Measurements from ENCODE around the gene ZCWPW1. TPM values are rescaled to one million over a fixed set of nuclear protein-coding genes. Genes with fewer than 3 reads are reported as not detected.
"Not testable (repeated sequence)": the region's sequence is repeated elsewhere in the genome, so short reads cannot be mapped to it uniquely, and the experiment has no call there.

Gene ZCWPW1
- total and polyA plus RNA-seq, 2 experiments from 2014 or later: 7.9 to 13.0 TPM

- DNase-seq (ENCODE audit: low read depth in 1 of 2, low spot score in 1 of 2): peak in 1 of 2 donors; percentile 62
Observed at GRCh38 chr7:100446040-100446439, 17.5 kb upstream of the ZCWPW1 start.

GRCh38 chr7:100444311-100445278, 16.1 kb upstream of the ZCWPW1 start:
- Histone ChIP-seq H3K4me3 (no peak overlapping the region), H3K36me3 (no peaks in the 10 kb centered on the region), H3K27me3 (no peaks in the 10 kb centered on the region), H3K27ac (peak overlapping the region; percentile 64), H3K4me1 (ENCODE audit: low read depth) (peaks cover 2% of the 10 kb centered on the region), H3K9me3 (ENCODE audit: low read depth) (no peaks in the 10 kb centered on the region)
- peak in 1 of 2 donors; percentile 72 for DNase-seq (ENCODE audit: low read depth in 1 of 2, low spot score in 1 of 2)
- TF ChIP-seq CTCF (IDR thresholded peaks at IDR 0.05; ENCODE audit: low read depth, low read length): no peak

More at GRCh38 chr7:100446040-100446439, 17.5 kb upstream of the ZCWPW1 start:
- Histone ChIP-seq H3K27ac (no peak overlapping the region), H3K9me3 (ENCODE audit: low read depth) (no peaks in the 10 kb centered on the region), H3K27me3 (no peaks in the 10 kb centered on the region), H3K4me1 (ENCODE audit: low read depth) (peaks cover 2% of the 10 kb centered on the region), H3K4me3 (no peak overlapping the region), H3K36me3 (no peaks in the 10 kb centered on the region)
- no peak for TF ChIP-seq CTCF (IDR thresholded peaks at IDR 0.05; ENCODE audit: low read depth, low read length)

GRCh38 chr7:100443096-100443840, 14.8 kb upstream of the ZCWPW1 start:
- DNase-seq (ENCODE audit: low read depth in 1 of 2, low spot score in 1 of 2): no peak
- Histone ChIP-seq H3K9me3 (ENCODE audit: low read depth) (no peaks in the 10 kb centered on the region), H3K4me3 (no peak overlapping the region), H3K4me1 (ENCODE audit: low read depth) (peaks cover 2% of the 10 kb centered on the region), H3K27ac (no peak overlapping the region), H3K36me3 (no peaks in the 10 kb centered on the region), H3K27me3 (no peaks in the 10 kb centered on the region)
- no peak for TF ChIP-seq CTCF (IDR thresholded peaks at IDR 0.05; ENCODE audit: low read depth, low read length)

- Histone ChIP-seq H3K4me3 (no peak overlapping the region), H3K27ac (no peak overlapping the region), H3K4me1 (ENCODE audit: low read depth) (peaks cover 2% of the 10 kb centered on the region), H3K27me3 (no peaks in the 10 kb centered on the region), H3K36me3 (no peaks in the 10 kb centered on the region), H3K9me3 (ENCODE audit: low read depth) (no peaks in the 10 kb centered on the region)
- TF ChIP-seq CTCF (IDR thresholded peaks at IDR 0.05; ENCODE audit: low read depth, low read length): no peak
- no peak for DNase-seq (ENCODE audit: low read depth in 1 of 2, low spot score in 1 of 2)
Observed at GRCh38 chr7:100441641-100442535, 13.4 kb upstream of the ZCWPW1 start.

GRCh38 chr7:100439244-100439643, 10.7 kb upstream of the ZCWPW1 start:
- H3K27ac ChIP-seq; DNase-seq (ENCODE audit: low read depth in 1 of 2, low spot score in 1 of 2): not testable (repeated sequence)

GRCh38 chr7:100438731-100439130, 10.2 kb upstream of the ZCWPW1 start:
- DNase-seq (ENCODE audit: low read depth in 1 of 2, low spot score in 1 of 2); H3K36me3 ChIP-seq; H3K4me1 ChIP-seq (ENCODE audit: low read depth); H3K27me3 ChIP-seq; H3K9me3 ChIP-seq (ENCODE audit: low read depth); H3K4me3 ChIP-seq; H3K27ac ChIP-seq: not testable (repeated sequence)

More at GRCh38 chr7:100439244-100439643, 10.7 kb upstream of the ZCWPW1 start:
- not testable (repeated sequence) for H3K4me1 ChIP-seq (ENCODE audit: low read depth); H3K9me3 ChIP-seq (ENCODE audit: low read depth); H3K4me3 ChIP-seq; H3K27me3 ChIP-seq; H3K36me3 ChIP-seq
